ENCODE results near the gene SLFN5.
"Not testable (repeated sequence)": the region's sequence is repeated elsewhere in the genome, so short reads cannot be mapped to it uniquely, and the experiment has no call there.

Gene SLFN5

DNA sequence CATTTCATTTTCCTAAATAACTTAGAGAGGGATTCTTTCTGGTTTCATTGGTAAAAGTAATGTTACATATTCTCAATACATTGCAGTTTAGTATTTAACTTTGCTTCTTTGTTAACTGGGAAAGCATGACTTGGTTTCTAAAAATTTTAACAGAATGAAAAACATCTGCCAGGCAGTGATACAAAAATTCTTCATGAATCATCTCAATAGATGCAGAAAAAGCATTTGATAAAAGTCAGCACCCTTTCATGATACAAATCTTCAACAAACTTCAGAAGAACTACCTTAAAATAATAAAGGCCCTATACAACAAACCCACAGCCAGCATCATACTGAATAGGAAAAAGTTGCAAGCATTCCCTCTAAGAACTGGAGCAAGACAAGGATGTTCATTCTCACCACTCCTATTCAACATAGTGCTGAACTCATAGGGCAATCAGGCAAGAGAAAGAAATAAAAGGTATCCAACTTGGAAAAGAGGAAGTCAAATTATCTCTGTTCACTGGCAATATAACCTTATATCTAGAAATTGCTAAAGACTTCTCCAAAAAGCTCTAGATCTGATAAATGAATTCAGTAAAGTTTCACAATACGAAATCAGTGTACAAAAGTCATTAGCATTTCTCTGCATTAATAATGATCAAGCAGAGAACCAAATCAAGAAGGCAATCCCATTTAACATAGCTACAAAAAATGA lies 50.4 kb downstream of the SLFN5 start:
- DNase-seq = no peak

DNA sequence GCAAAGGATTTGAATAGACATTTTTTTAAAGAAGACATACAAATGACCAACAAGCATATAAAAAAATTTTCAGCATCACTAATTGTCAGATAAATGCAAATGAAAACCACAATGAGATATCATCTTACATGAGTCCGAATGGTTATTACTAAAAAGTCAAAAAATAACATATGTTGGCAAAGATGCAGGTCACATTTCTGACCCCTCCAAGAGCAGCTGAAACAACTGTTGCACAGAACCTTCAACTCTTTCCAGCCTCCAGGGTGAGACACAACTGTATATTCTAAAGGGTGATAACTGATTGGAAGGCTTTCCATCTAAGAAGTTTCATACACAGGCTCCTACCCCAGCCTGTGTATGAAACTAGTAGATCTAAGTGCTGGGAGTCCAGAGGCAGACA lies 51.9 kb downstream of the SLFN5 start:
- DNase-seq = no peak

DNA sequence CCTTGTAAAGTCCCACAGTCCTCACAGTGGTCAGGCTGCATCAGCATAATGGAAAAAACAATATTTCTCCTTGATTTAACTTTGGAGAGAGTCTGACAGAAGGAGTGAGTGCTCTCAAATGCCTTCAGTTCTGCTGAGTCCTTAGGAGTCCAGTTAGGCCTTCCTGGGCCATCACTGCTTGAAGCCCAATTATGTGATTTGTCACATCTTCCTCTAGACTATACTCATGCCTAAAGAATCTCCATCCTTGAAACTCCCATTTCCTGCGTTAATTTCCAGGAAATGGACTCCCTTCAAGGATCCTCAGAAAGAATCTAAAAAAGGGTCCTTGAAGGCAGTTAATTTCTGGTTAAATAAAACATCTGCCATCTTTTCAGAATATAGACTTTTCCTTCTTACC lies 52.8 kb downstream of the SLFN5 start:
- DNase-seq = no peak

DNA sequence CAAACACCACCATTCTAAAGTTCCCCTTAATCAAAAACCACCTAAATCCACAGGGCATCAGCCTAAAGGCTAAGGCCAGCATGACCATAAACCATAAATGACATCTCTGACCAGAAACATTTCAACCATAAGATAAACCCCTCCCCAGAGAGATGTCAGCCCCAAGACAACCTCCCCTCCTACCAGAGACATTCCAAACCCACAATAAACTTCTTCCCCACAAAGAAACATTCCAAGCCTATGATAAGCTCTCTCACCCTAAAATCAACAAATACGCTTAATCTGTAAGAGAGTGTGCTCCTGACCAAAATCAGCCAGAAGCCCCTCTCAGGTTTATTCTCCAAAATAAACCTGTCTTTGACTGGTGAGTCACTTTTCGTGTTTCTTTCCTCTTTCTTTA lies 54.8 kb downstream of the SLFN5 start:
- DNase-seq = no peak

DNA sequence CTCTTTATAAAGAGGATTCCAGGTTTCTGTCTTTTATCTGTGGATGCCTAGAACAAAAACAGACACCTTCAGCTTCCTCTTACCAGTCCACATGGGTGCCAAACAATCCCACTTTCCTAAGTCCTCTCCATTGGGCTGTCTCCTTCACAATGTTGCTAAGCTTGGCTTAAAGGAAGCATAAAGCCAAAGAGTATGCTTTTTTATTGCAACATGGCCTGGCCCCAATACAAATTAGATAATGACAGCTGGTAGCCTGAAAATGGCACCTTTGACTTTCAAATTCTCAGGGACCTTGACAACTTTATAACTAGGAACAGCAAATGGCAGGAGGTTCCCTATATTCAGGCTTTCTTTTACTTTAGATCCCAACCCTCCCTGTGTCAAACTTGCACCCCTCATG lies 55.8 kb downstream of the SLFN5 start:
- no peak for DNase-seq

DNA sequence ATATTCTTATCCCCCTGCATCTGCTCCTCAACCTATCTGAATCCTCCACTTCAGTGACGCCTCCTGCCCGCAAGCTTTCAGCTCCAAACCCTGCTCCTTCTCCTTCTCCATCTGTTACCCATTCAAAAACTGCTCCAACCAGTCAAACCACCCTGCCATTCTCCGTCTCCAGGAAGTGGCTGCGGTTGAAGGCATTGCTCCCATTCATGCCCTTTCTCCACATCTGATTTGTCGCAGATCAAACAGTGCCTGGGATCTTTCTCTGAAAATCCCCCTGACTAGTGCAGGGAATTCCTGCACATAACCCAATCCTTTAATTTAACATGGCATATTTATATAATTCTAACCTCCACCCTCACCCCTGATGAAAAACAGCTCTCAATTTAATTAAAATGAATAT lies 56.3 kb downstream of the SLFN5 start:
- no peak for DNase-seq

DNA sequence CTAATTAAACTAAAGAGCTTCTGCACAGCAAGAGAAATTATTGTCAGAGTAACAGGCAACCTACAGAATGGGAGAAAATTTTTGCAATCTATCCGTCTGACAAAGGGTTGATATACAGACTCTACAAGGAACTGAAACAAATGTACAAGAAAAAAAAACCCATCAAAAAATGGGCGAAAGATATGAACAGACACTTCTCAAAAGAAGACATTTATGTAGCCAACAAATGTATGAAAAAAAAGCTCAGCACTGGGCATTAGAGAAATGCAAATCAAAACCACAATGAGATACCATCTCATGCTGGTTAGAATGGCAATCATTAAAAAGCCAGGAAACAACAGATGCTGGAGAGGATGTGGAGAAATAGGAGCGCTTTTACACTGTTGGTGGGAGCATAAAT lies 66.5 kb downstream of the SLFN5 start:
- DNase-seq = not testable (repeated sequence)

DNA sequence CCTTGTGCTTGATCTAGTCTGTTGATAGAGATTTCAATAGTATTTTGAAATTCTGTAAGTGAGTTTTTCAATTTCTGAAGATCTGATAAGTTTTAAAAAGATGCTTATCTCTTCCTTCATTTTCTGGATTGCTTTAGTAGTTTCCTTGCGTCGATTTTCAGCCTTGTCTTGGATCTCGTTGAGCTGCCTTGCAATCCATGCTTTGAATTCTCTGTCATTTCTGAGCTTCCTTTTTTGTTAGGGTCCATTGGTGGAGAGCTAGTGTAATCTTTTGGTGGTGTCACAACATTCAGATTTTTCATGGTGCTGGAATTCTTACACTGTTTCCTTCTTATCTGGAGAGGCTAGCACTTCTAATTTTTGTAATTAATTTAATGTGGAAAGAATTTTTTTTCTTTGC lies 69.5 kb downstream of the SLFN5 start:
- DNase-seq = no peak

DNA sequence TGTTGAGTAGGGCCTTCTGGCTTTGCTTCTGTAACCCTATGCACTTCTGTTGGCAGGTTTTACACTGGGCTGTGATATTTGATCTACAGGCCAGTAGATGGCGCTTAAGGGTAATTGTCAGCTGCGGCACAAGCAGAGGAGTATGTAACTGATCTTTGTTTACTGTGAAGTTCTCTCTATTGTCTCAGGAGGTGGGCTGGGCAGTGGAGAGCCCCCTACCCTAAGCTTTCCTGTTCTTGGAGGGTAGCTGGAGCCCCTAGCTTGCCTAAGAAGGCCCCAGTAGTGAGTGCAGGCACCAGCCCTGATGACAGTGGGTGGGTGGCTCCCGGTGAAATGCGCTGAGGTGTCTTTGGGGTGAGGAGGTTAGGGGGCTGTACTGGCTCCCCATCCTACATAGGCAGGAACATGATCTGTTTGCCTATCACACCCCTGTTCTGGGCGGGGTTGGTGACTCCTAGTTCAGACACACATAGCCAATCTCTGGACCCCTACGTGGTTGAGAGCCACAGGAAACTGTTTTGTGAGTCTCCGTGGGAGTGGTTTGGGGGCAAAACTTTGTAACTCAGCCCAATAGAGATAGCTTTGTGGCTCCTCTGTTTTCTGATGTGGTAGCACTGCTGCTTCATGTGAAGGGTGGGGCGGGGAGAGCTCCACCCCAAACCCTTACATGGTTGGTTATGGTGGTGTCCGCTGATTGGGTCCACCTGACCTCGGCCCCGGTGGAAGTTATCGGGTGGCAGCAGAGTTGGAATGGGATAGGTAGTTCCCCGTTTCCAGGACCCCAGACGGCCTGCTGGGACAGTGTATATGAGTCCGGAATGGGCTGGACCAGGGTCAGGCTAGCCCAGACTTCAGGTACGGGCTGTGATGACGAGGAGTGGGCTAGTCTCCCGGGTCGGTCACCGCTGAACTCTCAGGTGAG lies 70.2 kb downstream of the SLFN5 start:
- DNase-seq = peak; percentile 34 to 79

DNA sequence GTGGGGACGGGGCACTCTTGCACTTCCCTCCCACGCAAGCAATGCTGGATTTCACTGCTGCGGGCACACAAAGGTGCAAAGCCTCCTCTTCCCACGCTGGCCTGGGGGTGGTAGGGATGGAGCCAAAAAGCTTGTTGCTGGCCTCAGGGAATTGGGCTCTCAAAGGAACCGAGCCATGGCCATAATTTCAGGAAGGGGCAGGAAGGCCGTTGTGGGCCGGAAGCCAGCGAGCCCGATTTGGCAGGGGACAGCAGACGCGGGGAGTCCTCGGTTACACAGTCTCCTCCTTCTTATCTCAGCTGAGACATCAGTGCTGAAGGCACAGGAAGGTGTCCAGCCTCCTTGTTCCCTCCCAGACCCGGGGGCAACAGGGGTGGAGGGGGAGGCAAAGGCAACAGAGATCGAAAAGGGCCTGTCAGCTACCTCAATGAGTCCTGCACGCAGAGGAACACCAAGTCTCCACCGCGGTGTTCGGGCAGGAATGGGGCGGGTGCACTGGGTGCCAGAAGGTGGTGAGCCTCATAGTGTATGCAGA lies 71.1 kb downstream of the SLFN5 start:
- DNase-seq = peak; percentile 2 to 3

DNA sequence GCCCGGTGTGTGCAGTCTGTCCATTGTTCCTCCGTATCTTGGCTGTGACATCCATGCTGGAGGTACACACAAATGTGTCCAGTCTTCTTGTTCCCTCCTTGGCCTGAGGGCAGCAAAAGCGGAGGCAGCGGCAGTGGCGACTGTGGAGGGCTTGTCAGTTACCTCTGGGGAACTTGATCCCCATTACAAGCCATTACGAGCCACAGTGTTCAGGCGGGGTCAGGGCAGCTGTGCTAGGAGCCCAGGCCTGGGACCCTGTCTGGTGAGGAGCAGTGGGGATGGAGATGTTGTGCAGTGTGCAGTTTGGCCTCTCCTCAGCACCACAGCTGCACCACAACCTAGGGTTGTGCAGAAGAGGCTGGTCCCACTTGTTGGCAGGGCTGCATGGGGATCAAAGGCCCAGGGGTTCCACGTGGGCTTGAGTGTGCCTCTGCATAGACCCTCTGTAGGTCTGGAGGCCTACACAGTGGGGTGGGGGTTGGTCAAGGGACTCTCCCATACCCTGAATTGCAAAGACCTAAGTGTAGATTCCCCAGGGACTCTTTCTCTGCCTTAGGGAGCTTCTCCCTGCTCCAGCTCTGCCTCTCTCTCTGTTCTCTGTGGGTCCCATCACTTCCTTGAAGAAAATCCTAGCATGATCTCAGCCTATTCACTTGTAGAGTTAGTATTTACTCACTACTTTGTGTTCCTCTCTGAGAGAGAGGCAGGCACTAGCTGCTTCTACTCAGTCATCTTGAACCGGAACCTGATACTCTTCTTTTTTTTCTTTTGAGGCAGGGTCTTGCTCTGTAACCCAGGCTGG lies 71.7 kb downstream of the SLFN5 start:
- DNase-seq = no peak

DNA sequence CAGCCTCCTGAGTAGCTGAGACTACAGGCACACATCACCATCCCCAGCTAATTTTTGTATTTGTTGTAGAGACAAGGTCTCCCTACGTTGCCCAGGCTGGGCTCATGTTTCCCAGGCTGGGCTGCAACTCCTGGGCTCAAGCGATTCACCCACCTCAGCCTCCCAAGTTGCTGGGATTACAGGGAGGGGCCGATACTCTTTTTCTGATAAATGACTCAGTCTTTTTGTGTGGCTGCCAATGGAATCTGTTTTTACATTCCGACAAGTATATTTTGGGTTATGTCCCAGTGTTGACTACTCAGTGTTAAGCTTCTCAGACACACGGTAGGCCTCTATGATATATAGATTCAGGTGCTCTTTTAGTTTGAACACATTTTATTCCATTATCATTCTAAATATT lies 72.4 kb downstream of the SLFN5 start:
- DNase-seq = no peak

DNA sequence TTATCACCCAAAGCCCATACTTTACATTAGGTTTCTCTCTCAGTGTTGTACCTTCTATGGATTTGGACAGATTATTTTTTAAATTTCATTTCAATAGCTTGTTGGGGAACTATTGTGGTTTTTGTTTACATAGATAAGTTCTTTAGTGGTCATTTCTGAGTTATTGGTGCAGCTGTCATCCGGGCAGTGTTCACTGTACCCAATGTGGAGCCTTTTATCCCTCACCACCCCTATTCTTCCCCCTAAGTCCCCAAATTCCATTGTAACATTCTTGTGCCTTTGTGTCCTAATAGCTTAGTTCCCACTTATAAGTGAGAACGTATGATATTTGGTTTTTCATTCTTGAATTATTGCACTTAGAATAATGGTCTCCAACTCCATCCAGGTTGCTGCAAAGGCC lies 73.1 kb downstream of the SLFN5 start:
- no peak for DNase-seq

DNA sequence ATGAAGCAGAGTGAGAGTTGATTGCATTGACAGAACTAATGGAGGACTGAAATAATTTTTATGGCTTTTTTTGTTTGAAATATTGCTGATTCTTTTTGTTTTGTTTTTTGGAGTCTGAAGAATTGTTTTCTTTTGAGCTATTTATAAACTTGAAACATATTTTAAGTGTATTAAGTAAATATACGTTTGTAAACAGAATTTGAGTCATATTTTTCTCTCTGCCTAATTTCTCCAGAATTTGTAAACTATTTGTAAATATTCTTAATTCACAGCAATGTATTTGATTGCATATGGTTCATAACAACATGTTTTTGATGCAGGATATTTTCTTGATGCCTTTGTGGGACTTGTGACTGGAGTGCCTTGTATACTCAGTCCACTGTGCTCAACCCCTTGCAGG lies 79.9 kb downstream of the SLFN5 start:
- DNase-seq = no peak

Measured in stimulated activated CD4-positive, alpha-beta T cell treated with anti-CD3 and anti-CD28 coated beads, Interleukin-4, amount 100 ng/mL, for 4 hours (primary cell).